Stimulated activated CD8-positive, alpha-beta memory T cell treated with anti-CD3 and anti-CD28 coated beads, Interleukin-15, amount 100 ng/mL, for 4 hours (primary cell): ENCODE measurements around the gene DMAC2L.
"Not testable (repeated sequence)": the region's sequence is repeated elsewhere in the genome, so short reads cannot be mapped to it uniquely, and the experiment has no call there.

Experiments
- DNase-seq, 2 donors: peaks; one replicate each; pipeline ENCODE4 v3.0.0-alpha.2; 2020; ENCODE audit warnings: low read depth in 2 of 2

The DMAC2L gene

GRCh38 chr14:50311972-50312733, at the start of gene DMAC2L, which contains the start of gene L2HGDH:
TSS of gene DMAC2L (plus strand) at chr14:50312324. CDS start at chr14:50321488, 9,164 bp downstream.
TSS of gene L2HGDH (minus strand) at chr14:50312229. CDS start at chr14:50312150, 79 bp downstream.
- DNase-seq, result peak; percentile 76 to 82

- no peak for DNase-seq
These were observed 49.3 kb upstream of the DMAC2L start for GRCh38 chr14:50262865-50263264.

- no peak for DNase-seq
These were observed 48.8 kb upstream of the DMAC2L start for GRCh38 chr14:50263321-50263720.

- no peak for DNase-seq
These were observed 47.1 kb upstream of the DMAC2L start for GRCh38 chr14:50265029-50265428.

GRCh38 chr14:50270932-50271331, 41.2 kb upstream of the DMAC2L start:
- DNase-seq, result no peak

DNA sequence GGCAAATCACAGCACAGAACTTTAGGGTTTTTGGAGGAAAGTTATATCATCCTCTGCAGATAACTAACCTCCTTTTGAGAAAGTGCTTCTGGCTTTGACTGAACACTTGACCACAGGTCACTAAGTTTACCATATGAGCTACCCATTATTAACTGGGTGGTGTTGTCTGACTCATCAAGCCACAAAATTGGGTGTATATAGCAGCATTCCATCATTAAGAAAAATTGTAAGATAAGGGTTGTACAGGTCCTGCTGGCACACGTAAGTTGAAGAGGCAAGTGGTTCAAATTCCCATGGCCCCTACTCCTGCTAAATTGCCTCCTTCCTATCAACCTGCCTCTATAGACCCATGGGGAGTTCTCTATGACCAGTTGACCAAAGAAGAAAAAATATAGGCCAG, 39.6 kb upstream of the DMAC2L start:
- DNase-seq, result no peak

- DNase-seq, result no peak
These were observed 26.3 kb upstream of the DMAC2L start for GRCh38 chr14:50285861-50286260.

GRCh38 chr14:50288146-50288545, 24.0 kb upstream of the DMAC2L start:
- DNase-seq, result no peak

GRCh38 chr14:50290306-50290705, 21.8 kb upstream of the DMAC2L start:
- no peak for DNase-seq

DNA sequence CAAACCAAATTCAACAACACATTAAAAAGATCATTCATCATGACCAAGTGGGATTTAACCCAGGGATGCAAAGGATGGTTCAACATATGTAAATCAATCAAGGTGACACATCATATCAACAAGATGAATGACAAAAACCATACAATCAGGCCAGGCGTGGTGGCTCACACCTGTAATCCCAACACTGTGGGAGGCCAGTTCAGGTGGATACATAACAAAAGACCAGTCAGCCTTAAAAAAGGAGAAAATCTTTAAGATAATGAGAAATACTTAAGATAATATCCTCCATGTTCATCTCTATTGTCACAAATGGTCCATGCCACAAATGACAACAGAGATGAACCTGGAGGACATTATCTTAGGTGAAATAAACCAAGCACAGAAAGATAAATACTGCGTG, 12.5 kb upstream of the DMAC2L start:
- no peak for DNase-seq

DNA sequence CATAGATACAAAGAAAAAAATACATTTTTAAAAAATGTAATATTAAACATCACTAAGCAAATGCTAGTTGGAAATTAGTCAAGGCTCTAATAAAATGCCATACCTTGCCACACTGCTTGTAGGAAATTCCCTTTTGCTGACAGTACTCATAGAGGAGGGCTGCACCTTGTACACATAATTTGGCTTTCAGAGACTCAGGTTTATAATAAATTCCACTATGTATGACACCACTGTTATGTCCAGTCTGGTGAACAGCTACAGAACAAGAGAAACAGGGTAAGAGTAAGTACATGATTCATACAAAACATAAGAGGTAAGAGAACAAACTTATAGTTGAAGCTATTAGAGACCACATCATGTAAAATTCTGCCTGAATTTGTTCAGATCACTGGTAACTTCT, 10.2 kb upstream of the DMAC2L start:
- DNase-seq, result no peak

- no peak for DNase-seq
These were observed 8.2 kb upstream of the DMAC2L start for GRCh38 chr14:50303744-50304471.

DNA sequence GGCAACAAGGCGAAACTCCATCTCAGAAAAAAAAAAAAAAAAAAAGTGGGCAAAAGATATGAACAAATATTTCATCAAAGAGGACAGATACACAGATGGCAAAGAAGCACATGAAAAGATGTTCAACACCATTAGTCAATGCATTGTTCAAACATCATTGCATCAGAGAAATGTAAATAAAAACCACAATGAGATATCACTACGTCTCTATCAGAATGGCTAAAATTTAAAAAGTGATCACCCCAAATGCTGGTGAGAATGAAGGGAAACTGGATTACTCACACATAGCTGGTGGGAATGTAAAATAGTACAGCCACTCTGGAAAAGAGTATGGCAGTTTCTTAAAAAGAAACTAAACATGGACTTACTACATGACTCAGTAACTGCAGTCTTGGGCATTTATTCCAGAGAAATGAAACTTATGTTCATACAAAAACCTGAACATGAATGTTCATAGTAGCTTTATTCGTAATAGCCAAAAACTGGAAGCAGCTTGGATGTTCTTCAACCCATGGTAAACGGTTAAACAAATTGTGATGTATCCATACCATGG, 3.7 kb upstream of the DMAC2L start:
- no peak for DNase-seq

DNA sequence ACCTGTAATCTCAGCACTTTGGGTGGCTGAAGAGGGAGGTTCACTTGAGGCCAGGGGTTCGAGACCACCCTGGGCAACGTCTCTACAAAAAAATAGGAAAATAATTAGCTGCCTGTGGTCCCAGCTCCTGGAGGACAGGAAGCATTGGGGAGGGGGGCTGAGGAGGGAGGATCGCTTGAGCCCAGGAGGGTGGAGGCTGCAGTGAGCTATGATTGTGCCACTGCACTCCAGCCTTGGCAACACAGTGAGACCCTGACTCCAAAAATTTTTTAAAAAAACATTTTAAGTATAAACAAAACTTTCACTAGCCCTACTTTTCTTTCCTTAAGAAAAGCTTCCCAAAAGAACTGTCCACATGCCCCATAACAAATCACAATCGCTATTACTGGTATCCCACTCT, 1.7 kb upstream of the DMAC2L start:
- no peak for DNase-seq

DNA sequence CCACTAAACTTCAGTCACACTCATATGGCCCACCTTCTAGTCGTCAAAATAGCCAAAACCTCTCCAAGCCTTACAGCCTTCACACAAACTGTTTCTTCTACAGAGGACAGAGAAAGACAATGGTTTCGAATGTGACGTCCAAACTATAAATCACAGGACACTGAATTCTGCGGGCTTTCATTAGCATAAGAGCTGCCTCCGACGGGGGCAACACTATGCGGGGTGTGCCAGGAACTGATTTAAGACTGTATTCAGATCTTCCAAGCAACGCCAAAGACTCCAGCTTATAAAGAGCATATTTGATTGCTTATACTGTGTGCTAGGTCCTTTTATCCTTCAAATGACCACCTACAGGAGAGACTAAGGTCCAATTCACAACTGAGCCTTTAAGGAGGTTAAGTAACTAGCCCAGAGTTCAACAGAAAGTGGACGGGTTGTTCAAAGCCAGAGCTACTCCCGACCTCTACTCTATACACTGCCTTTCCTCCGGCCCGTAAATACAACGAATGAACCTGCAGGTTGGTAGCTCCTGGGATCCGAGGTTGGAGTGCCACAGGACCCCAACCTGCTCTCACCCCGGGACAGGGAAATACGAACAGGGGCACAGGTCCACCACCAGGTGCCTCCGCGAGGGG, 670 bp upstream of the DMAC2L start:
- DNase-seq, result no peak

DNA sequence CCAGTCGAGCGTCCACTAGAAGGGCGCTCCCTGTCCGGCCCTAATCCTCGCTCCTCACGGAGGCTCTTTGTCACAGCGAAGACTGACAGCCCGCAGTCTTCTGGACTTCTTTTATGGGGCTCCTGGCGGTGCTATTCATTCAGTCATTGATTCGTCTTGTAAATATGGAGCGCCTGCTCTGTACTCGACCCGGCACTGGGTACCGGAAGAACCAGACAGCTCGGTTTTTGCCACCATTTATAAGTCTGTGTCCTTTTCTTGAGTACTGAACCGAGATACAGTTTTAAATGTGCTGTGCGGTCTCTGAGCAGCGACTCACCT, 570 bp downstream of the DMAC2L start:
- DNase-seq, result no peak

DNA sequence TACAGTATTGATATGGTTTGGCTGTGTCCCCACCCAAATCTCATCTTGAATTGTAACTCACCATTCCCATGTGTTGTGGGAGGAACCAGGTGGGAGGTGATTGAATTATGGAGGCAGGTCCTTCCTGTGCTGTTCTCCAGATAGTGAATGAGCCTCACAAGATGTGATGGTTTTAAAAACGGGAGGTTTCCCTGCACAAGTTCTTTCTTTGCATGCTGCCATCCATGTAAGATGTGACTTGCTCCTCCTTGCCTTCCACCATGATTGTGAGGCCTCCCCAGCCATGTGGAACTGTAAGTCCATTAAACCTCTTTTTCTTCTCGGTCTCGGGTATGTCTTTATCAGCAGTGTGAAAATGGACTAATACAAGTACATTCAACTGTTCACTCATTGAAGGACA, 2.0 kb downstream of the DMAC2L start:
- DNase-seq, result not testable (repeated sequence)

DNA sequence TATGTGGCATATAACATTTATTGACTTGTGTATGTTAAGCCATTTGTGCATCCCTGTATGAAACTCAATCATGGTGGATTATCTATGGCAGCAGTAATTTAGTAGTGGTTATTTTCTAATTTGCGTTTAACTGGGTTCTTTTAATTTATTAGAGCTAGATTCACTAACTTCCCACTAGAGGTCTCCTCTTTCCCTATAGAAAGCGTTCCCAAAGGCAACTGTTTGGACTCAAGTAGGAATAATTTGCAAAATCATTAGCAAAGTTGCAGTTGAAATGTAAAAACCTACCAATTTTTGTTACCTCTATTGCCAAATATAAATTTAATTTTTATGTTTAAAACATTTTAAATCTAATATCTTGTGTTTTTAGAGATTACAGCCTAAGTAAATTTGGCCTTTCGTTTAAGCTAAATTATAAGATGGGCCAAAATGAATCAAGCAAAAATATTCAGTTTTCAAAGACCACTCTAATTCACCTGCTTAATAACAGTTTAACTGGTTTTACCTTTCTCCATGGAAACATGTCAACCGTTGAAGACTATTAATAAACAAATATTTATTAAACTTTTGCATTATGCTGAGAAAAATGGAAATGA, 6.0 kb downstream of the DMAC2L start:
- no peak for DNase-seq

DNA sequence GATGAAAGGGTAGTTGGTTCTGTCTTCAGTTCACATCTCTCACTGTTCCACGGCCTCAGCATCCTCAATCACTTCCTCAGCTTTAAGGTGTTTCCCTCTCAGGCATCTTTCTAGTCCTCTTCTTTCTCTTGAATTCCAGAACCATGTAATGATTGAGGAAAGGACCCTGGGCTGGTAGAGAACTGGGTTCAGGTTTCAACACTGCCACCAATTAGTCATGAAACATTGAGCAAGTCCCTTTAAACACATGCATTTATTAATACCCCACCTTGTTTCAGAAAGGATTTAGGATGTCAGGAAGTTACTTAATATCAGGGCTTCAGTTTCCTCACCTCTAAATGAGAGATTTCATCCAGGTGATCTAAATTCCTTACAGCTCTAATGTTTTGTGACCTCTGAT, 7.2 kb downstream of the DMAC2L start:
- DNase-seq, result no peak

DNA sequence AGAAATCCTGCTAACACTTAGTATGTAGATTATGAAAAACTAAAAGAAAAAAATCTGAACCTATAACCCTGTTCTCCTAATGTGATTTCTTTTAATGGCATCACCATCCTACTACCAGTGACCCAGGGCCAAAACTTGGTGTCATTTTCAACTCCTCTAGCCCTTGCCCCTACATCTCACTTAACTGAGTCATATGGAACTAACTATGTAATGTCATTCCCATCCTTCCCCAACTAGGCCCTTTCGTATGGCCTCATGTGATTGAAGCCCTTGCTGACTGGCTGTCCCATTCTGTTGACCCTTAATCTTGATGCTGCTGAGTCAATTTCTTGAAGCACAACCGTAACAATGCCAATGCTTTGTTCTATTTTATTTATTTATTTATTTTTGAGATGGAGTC, 7.6 kb downstream of the DMAC2L start:
- DNase-seq, result no peak

GRCh38 chr14:50320283-50320682, 8.2 kb downstream of the DMAC2L start:
- DNase-seq, result no peak

- peak; percentile 28 to 55 for DNase-seq
These were observed 9.0 kb downstream of the DMAC2L start for GRCh38 chr14:50321009-50321660.
